B cell (primary cell): Measurements from ENCODE around the gene UAP1L1. TPM values are rescaled to one million over a fixed set of nuclear protein-coding genes. Genes with fewer than 3 reads are reported as not detected.

ENCODE experiments used
- ATAC-seq: fragments of 200-7000 bp; cut with Tn5 transposase; one replicate; pipeline ENCODE4 v1.10.0; 2021; ENCODE audit warnings: low read depth, mild to moderate bottlenecking, moderate number of reproducible peaks, moderate library complexity
- CTCF ChIA-PET: fragments of 350-600 bp; sonication (Branson Sonifier 250); formaldehyde crosslinking; loops from one replicate; lab custom pipeline; 2021; ENCODE audit warnings: antibody characterized with exemption, inconsistent platforms; lab: Charles Lee
- POLR2A ChIA-PET: fragments of 350-600 bp; sonication (Branson Sonifier 250); formaldehyde crosslinking; loops from one replicate; lab custom pipeline; 2021; ENCODE audit warnings: antibody characterized with exemption; lab: Charles Lee
- DNase-seq: peaks from one replicate; pipeline ENCODE4 v3.0.0; 2013
- H2AFZ ChIP-seq: 2 replicates; pipeline ENCODE4 v1.6.1; 2012; ENCODE audit warnings: mild to moderate bottlenecking, low read depth, low read length; ENCODE audit not compliant: insufficient read depth, poor library complexity, severe bottlenecking
- H3K27ac ChIP-seq, 2 donors: 1 replicate in 1 of 2; 2 replicates in 1 of 2; pipeline ENCODE4 v1.5.1; 2012 to 2013; ENCODE audit warnings: low read length in 2 of 2, mild to moderate bottlenecking in 2 of 2, moderate library complexity in 1 of 2
- H3K27me3 ChIP-seq, 4 experiments: fragments of 200-600 bp in 1 of 4; sonication (generic) in 1 of 4; replicated peaks in 1 of 4; 1 replicate in 2 of 4; 2 replicates in 2 of 4; pipeline versions ENCODE4 v1.6.1 to v1.7.0; 2013 to 2016; ENCODE audit warnings: low read length in 3 of 4, mild to moderate bottlenecking in 2 of 4, mixed read lengths in 1 of 4, moderate library complexity in 1 of 4; ENCODE audit not compliant: insufficient read depth in 4 of 4, control insufficient read depth in 3 of 4; ENCODE audit errors: control extremely low read depth in 1 of 4
- H3K36me3 ChIP-seq, 2 experiments: replicated peaks in 1 of 2; 1 replicate in 1 of 2; 2 replicates in 1 of 2; pipeline versions ENCODE4 v1.6.1 to v1.7.1; 2013; ENCODE audit warnings: low read length in 1 of 2; ENCODE audit not compliant: insufficient read depth in 2 of 2, control insufficient read depth in 1 of 2; ENCODE audit errors: control extremely low read depth in 1 of 2, extremely low read depth in 1 of 2
- H3K4me1 ChIP-seq, 2 donors: fragments of 200-600 bp in 1 of 2; sonication (generic) in 1 of 2; 1 replicate in 1 of 2; 2 replicates in 1 of 2; pipeline versions ENCODE4 v1.5.1 to v1.6.1; 2013 to 2017; ENCODE audit warnings: low read length in 2 of 2; ENCODE audit not compliant: control insufficient read depth in 2 of 2, insufficient read depth in 2 of 2
- H3K4me2 ChIP-seq: replicated peaks from 2 replicates; pipeline ENCODE3; 2012; ENCODE audit warnings: mild to moderate bottlenecking, low read depth, low read length; ENCODE audit not compliant: poor library complexity, severe bottlenecking
- H3K4me3 ChIP-seq, 5 experiments: fragments of 200-600 bp in 1 of 5; sonication (generic) in 1 of 5; 1 replicate in 3 of 5; 2 replicates in 2 of 5; pipeline versions ENCODE4 v1.5.1 to v1.7.0; 2011 to 2016; ENCODE audit warnings: low read length in 4 of 5, mild to moderate bottlenecking in 4 of 5, low read depth in 2 of 5, control low read depth in 1 of 5, moderate library complexity in 1 of 5; ENCODE audit not compliant: insufficient read depth in 1 of 5; ENCODE audit errors: control extremely low read depth in 1 of 5, extremely low read depth in 1 of 5
- H3K79me2 ChIP-seq: fragments of 200-600 bp; sonication (generic); one replicate; pipeline ENCODE4 v1.6.0; 2016; ENCODE audit warnings: low read length; ENCODE audit not compliant: control insufficient read depth, insufficient read depth
- H3K9ac ChIP-seq: fragments of 200-600 bp; sonication (generic); 2 replicates; pipeline ENCODE4 v1.6.1; 2017; ENCODE audit warnings: mild to moderate bottlenecking, low read length, moderate library complexity
- H3K9me3 ChIP-seq, 3 donors: one replicate each; pipeline versions ENCODE4 v1.6.1 to v1.7.1; 2013; ENCODE audit warnings: low read length in 2 of 3; ENCODE audit not compliant: control insufficient read depth in 2 of 3, insufficient read depth in 1 of 3; ENCODE audit errors: control extremely low read depth in 1 of 3
- H4K20me1 ChIP-seq: 2 replicates; pipeline ENCODE4 v1.6.0; 2012; ENCODE audit warnings: mild to moderate bottlenecking, low read length; ENCODE audit not compliant: insufficient read depth, control insufficient read depth, poor library complexity, severe bottlenecking
- H3K27ac Mint-ChIP-seq: one replicate; pipeline ENCODE4 v1.8.0; 2021; ENCODE audit warnings: mixed read lengths
- H3K27me3 Mint-ChIP-seq: one replicate; pipeline ENCODE4 v1.8.0; 2021; ENCODE audit warnings: mixed read lengths
- H3K4me1 Mint-ChIP-seq: one replicate; pipeline ENCODE4 v1.8.0; 2021; ENCODE audit warnings: mixed read lengths
- H3K4me3 Mint-ChIP-seq: one replicate; pipeline ENCODE4 v1.8.0; 2021; ENCODE audit warnings: mixed read lengths
- H3K9me3 Mint-ChIP-seq: one replicate; pipeline ENCODE4 v1.8.0; 2022; ENCODE audit warnings: mixed read lengths; ENCODE audit not compliant: insufficient read depth
- EZH2 ChIP-seq: IDR thresholded peaks from 2 replicates; pipeline ENCODE4 v1.6.1; 2012; ENCODE audit warnings: borderline replicate concordance, low read depth, mild to moderate bottlenecking, moderate library complexity, low read length; ENCODE audit not compliant: insufficient read depth, poor library complexity, severe bottlenecking
- WGBS: methylation state at CpG from one replicate; pipeline ENCODE4 v1.1.5; 2013; ENCODE audit warnings: missing lambda C conversion rate; ENCODE audit not compliant: insufficient coverage; 5-methylcytosine and 5-hydroxymethylcytosine counted together
- intact Hi-C: fragments of 100-400 bp; cut with micrococcal nuclease; formaldehyde crosslinking; loops from one replicate; pipeline ENCODE4 v1.10.0; 2022
- polyA plus RNA-seq: library from polyadenylated mRNA; depleted of rRNA; stranded (reverse); fragments of >200 nt; gene quantifications from 2 replicates; pipeline ENCODE4 v1.2.3, GENCODE V29; 2012
- total RNA-seq, 2 donors: library from RNA; stranded (reverse); fragments of 120-200 nt in 1 of 2; gene quantifications; 1 replicate in 1 of 2; 2 replicates in 1 of 2; pipeline versions ENCODE4 v1.2.3 to v1.2.4, GENCODE V29; 2013 to 2022
- TF ChIP-seq, protein P1 (sequence below): fragments of 200-600 bp; IDR thresholded peaks from one replicate; pipeline ENCODE4 v1.8.0; 2022; ENCODE audit warnings: antibody characterized with exemption, mild to moderate bottlenecking

UAP1L1 gene
- total and polyA plus RNA-seq, 2 donors (not counting 1 experiment from before 2014, with no cell fraction given) = 29.1 to 47.6 TPM

DNA sequence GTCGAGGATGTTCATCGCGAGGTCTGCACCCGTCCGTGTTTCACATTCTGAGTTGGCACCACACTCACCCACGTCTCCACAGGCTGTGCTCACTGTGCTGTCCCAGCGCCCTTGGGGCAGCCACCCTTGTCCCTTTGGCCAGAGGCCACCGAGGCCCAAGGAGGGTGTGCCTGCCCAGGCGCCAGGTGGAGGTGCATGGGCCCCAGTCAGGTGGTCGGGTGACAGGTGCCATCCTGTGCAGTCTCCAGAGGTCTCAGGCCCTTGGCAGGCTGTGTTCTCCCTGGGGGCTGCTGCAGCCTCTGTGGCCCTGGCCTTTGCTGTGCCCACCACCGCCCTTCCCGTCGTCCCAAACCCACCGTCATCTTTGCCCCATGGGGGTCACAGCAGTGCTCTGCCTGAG lies 21.9 kb downstream of the UAP1L1 start:
- no peak overlapping the region for H3K27ac Mint-ChIP-seq
- no peak overlapping the region for H3K4me3 Mint-ChIP-seq
- intact Hi-C loops = no loop called here
- POLR2A ChIA-PET = no interaction called here
- H3K79me2 ChIP-seq = no peaks in the 10 kb centered on the region
- no peaks in the 10 kb centered on the region for H3K9me3 ChIP-seq
- peaks cover 0 to 12% of the 10 kb centered on the region in 2 donors for H3K4me1 ChIP-seq
- H4K20me1 ChIP-seq = peaks cover 5% of the 10 kb centered on the region
- no peak overlapping the region for H3K27ac ChIP-seq
- H3K4me2 ChIP-seq = no peak overlapping the region
- no peak overlapping the region for H3K9ac ChIP-seq
- H3K36me3 ChIP-seq = peaks cover 0 to 68% of the 10 kb centered on the region in 2 experiments
- H3K4me1 Mint-ChIP-seq = peaks cover 6% of the 10 kb centered on the region
- TF ChIP-seq EZH2 = no peak
- TF ChIP-seq, protein P1, sequence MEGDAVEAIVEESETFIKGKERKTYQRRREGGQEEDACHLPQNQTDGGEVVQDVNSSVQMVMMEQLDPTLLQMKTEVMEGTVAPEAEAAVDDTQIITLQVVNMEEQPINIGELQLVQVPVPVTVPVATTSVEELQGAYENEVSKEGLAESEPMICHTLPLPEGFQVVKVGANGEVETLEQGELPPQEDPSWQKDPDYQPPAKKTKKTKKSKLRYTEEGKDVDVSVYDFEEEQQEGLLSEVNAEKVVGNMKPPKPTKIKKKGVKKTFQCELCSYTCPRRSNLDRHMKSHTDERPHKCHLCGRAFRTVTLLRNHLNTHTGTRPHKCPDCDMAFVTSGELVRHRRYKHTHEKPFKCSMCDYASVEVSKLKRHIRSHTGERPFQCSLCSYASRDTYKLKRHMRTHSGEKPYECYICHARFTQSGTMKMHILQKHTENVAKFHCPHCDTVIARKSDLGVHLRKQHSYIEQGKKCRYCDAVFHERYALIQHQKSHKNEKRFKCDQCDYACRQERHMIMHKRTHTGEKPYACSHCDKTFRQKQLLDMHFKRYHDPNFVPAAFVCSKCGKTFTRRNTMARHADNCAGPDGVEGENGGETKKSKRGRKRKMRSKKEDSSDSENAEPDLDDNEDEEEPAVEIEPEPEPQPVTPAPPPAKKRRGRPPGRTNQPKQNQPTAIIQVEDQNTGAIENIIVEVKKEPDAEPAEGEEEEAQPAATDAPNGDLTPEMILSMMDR = no peak
- no peaks in the 10 kb centered on the region for H3K27me3 Mint-ChIP-seq
- H3K9me3 Mint-ChIP-seq = no peaks in the 10 kb centered on the region
- DNase-seq = no peak
- WGBS = 95% methylated on average over 14 of the region's 14 CpGs
- CTCF ChIA-PET = no interaction called here
- H2AFZ ChIP-seq = no peak overlapping the region
- no peak for ATAC-seq
- H3K27me3 ChIP-seq = no peaks in the 10 kb centered on the region
- no peak overlapping the region for H3K4me3 ChIP-seq

GRCh38 chr9:137103206-137103999 lies 26.1 kb downstream of the UAP1L1 start:
- POLR2A ChIA-PET = no interaction called here
- CTCF ChIA-PET = no interaction called here
- Mint-ChIP-seq H3K27ac (no peak overlapping the region), H3K4me1 (no peaks in the 10 kb centered on the region), H3K4me3 (no peak overlapping the region), H3K27me3 (no peaks in the 10 kb centered on the region), H3K9me3 (no peaks in the 10 kb centered on the region)
- H3K4me1 ChIP-seq = no peaks in the 10 kb centered on the region
- H3K9me3 ChIP-seq = no peaks in the 10 kb centered on the region
- no peak for ATAC-seq
- H3K27me3 ChIP-seq = no peaks in the 10 kb centered on the region
- TF ChIP-seq EZH2 = no peak
- TF ChIP-seq, protein P1 = no peak
- H3K9ac ChIP-seq = no peak overlapping the region
- peaks cover 7% of the 10 kb centered on the region for H4K20me1 ChIP-seq
- H3K27ac ChIP-seq = no peak overlapping the region
- H3K4me3 ChIP-seq = no peak overlapping the region
- 94% methylated on average over 37 of the region's 37 CpGs for WGBS
- no peak for DNase-seq
- H3K79me2 ChIP-seq = peaks cover 11% of the 10 kb centered on the region
- H2AFZ ChIP-seq = no peak overlapping the region
- H3K36me3 ChIP-seq = peaks cover 0 to 78% of the 10 kb centered on the region in 2 experiments
- no peak overlapping the region for H3K4me2 ChIP-seq
- intact Hi-C loops = no loop called here
